Measurements from ENCODE around the gene ITPR1. TPM values are rescaled to one million over a fixed set of nuclear protein-coding genes. Genes with fewer than 3 reads are reported as not detected.

ITPR1 gene
- total RNA-seq, 4 donors from 2014 or later = 12.1 to 68.7 (median 25.6) TPM

GRCh38 chr3:4804161-4805058, 311.3 kb downstream of the ITPR1 start:
- Histone ChIP-seq H3K9me3 (no peaks in the 10 kb centered on the region), H3K27ac (no peak overlapping the region), H3K4me3 (no peak overlapping the region), H3K4me1 (peaks cover 0 to 6% (median 3%) of the 10 kb centered on the region in 3 donors), H3K36me3 (peaks cover 0 to 74% (median 0%) of the 10 kb centered on the region in 3 donors), H3K27me3 (no peaks in the 10 kb centered on the region)
- intact Hi-C loops (cut with DNase I) = no loop called here
- 90 to 96% methylated on average over 9 to 14 of the region's 14 CpGs for WGBS, 2 donors
- no peak for DNase-seq
- no peak for TF ChIP-seq POLR2A (IDR thresholded peaks at IDR 0.05)
- TF ChIP-seq, protein P1, sequence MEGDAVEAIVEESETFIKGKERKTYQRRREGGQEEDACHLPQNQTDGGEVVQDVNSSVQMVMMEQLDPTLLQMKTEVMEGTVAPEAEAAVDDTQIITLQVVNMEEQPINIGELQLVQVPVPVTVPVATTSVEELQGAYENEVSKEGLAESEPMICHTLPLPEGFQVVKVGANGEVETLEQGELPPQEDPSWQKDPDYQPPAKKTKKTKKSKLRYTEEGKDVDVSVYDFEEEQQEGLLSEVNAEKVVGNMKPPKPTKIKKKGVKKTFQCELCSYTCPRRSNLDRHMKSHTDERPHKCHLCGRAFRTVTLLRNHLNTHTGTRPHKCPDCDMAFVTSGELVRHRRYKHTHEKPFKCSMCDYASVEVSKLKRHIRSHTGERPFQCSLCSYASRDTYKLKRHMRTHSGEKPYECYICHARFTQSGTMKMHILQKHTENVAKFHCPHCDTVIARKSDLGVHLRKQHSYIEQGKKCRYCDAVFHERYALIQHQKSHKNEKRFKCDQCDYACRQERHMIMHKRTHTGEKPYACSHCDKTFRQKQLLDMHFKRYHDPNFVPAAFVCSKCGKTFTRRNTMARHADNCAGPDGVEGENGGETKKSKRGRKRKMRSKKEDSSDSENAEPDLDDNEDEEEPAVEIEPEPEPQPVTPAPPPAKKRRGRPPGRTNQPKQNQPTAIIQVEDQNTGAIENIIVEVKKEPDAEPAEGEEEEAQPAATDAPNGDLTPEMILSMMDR (IDR thresholded peaks at IDR 0.05) = no peak

DNA sequence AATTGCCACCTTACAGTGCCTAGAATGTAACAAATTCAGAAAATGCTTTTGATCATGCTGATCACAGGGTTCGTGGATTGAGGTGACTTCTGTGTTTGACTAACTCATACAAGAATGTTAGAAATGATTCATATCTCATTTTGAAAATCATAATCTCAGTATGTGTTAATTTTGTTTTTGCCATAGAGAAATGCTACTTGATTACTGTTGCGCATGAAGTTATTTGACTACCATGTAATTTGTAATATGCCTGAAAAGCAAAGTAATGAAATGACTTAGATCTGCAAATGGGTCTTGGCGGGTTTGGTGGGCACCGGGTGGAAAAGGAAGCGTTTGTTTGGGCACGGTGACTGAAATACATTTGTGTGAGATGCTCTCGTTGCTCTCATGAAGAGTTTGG, 312.5 kb downstream of the ITPR1 start:
- peaks cover 0 to 65% (median 0%) of the 10 kb centered on the region in 3 donors for H3K36me3 ChIP-seq
- no peak overlapping the region for H3K4me3 ChIP-seq
- H3K27ac ChIP-seq = no peak overlapping the region
- no peaks in the 10 kb centered on the region for H3K27me3 ChIP-seq
- no peak for DNase-seq
- H3K4me1 ChIP-seq = peaks cover 0 to 17% (median 3%) of the 10 kb centered on the region in 3 donors
- H3K9me3 ChIP-seq = no peaks in the 10 kb centered on the region
- no peak for TF ChIP-seq POLR2A (IDR thresholded peaks at IDR 0.05)
- TF ChIP-seq, protein P1 (IDR thresholded peaks at IDR 0.05) = no peak
- intact Hi-C loops (cut with DNase I) = no loop called here
- 63 to 82% methylated on average over 7 of the region's 7 CpGs for WGBS, 2 donors

- 93 to 97% methylated on average over 5 to 6 of the region's 6 CpGs for WGBS, 2 donors
- no peak for TF ChIP-seq POLR2A (IDR thresholded peaks at IDR 0.05)
- TF ChIP-seq, protein P1 (IDR thresholded peaks at IDR 0.05) = no peak
- no peaks in the 10 kb centered on the region for H3K9me3 ChIP-seq
- H3K4me3 ChIP-seq = no peak overlapping the region
- H3K4me1 ChIP-seq = peaks cover 0 to 19% (median 3%) of the 10 kb centered on the region in 3 donors
- H3K27ac ChIP-seq = peak overlapping the region in 1 of 4 donors; percentile 21
- no peaks in the 10 kb centered on the region for H3K27me3 ChIP-seq
- DNase-seq = no peak
- intact Hi-C loops (cut with DNase I) = no loop called here
- H3K36me3 ChIP-seq = peaks cover 0 to 58% (median 0%) of the 10 kb centered on the region in 3 donors
These were observed 313.5 kb downstream of the ITPR1 start for GRCh38 chr3:4806535-4807108.

GRCh38 chr3:4807381-4808280, 314.5 kb downstream of the ITPR1 start:
- intact Hi-C loops (cut with DNase I) = no loop called here
- TF ChIP-seq, protein P1 (IDR thresholded peaks at IDR 0.05) = no peak
- TF ChIP-seq POLR2A (IDR thresholded peaks at IDR 0.05) = no peak
- no peak for DNase-seq
- Histone ChIP-seq H3K4me3 (no peak overlapping the region), H3K9me3 (no peaks in the 10 kb centered on the region), H3K27me3 (no peaks in the 10 kb centered on the region), H3K27ac (peak overlapping the region in 3 of 4 donors; percentile 30 to 54 (median 42)), H3K4me1 (peaks cover 0 to 19% (median 3%) of the 10 kb centered on the region in 3 donors), H3K36me3 (peaks cover 0 to 48% (median 0%) of the 10 kb centered on the region in 3 donors)
- 80 to 85% methylated on average over 13 of the region's 13 CpGs for WGBS, 2 donors

All from esophagus squamous epithelium (tissue), 5 donors.